Measurements from ENCODE around the gene MITF. TPM values are rescaled to one million over a fixed set of nuclear protein-coding genes. Genes with fewer than 3 reads are reported as not detected.

The MITF gene
- total RNA-seq, 1 donor from 2014 or later, result 57.7 TPM

GRCh38 chr3:69934398-69934797, 195.1 kb downstream of the MITF start:
- H3K4me3 ChIP-seq, result no peak overlapping the region
- no peak overlapping the region for H3K27ac ChIP-seq
- H3K9me3 ChIP-seq, result no peaks in the 10 kb centered on the region
- H3K4me1 ChIP-seq, result peaks cover 13% of the 10 kb centered on the region
- H3K27me3 ChIP-seq, result no peaks in the 10 kb centered on the region
- TF ChIP-seq POLR2A (IDR thresholded peaks at IDR 0.05) (no peak), POLR2AphosphoS5 (IDR thresholded peaks at IDR 0.05; ENCODE audit: insufficient read depth in 1 of 2, low read depth in 1 of 2) (no peak), CTCF (IDR thresholded peaks at IDR 0.05) (no peak)
- intact Hi-C loops (cut with DNase I), result no loop called here
- no peak for DNase-seq (ENCODE audit: extremely low spot score in 2 of 2)
- H3K36me3 ChIP-seq, result no peaks in the 10 kb centered on the region

GRCh38 chr3:69936266-69936665, 197.0 kb downstream of the MITF start:
- intact Hi-C loops (cut with DNase I), result no loop called here
- Histone ChIP-seq H3K27me3 (no peaks in the 10 kb centered on the region), H3K9me3 (no peaks in the 10 kb centered on the region), H3K27ac (no peak overlapping the region), H3K4me1 (no peaks in the 10 kb centered on the region), H3K4me3 (no peak overlapping the region), H3K36me3 (no peaks in the 10 kb centered on the region)
- no peak for DNase-seq (ENCODE audit: extremely low spot score in 2 of 2)
- TF ChIP-seq POLR2A (IDR thresholded peaks at IDR 0.05), result no peak
- no peak for TF ChIP-seq POLR2AphosphoS5 (IDR thresholded peaks at IDR 0.05; ENCODE audit: insufficient read depth in 1 of 2, low read depth in 1 of 2)
- TF ChIP-seq CTCF (IDR thresholded peaks at IDR 0.05), result no peak

GRCh38 chr3:69938061-69938460, 198.8 kb downstream of the MITF start:
- H3K4me1 ChIP-seq, result no peaks in the 10 kb centered on the region
- no peak for TF ChIP-seq POLR2AphosphoS5 (IDR thresholded peaks at IDR 0.05; ENCODE audit: insufficient read depth in 1 of 2, low read depth in 1 of 2)
- TF ChIP-seq CTCF (IDR thresholded peaks at IDR 0.05), result no peak
- TF ChIP-seq POLR2A (IDR thresholded peaks at IDR 0.05), result no peak

GRCh38 chr3:69938931-69939330, 199.7 kb downstream of the MITF start:
- no peaks in the 10 kb centered on the region for H3K27me3 ChIP-seq
- H3K4me1 ChIP-seq, result no peaks in the 10 kb centered on the region
- H3K9me3 ChIP-seq, result no peaks in the 10 kb centered on the region
- intact Hi-C loops (cut with DNase I), result no loop called here
- TF ChIP-seq POLR2A (IDR thresholded peaks at IDR 0.05), result no peak
- no peak for TF ChIP-seq POLR2AphosphoS5 (IDR thresholded peaks at IDR 0.05; ENCODE audit: insufficient read depth in 1 of 2, low read depth in 1 of 2)
- no peak for TF ChIP-seq CTCF (IDR thresholded peaks at IDR 0.05)
- H3K27ac ChIP-seq, result no peak overlapping the region
- H3K36me3 ChIP-seq, result no peaks in the 10 kb centered on the region
- DNase-seq (ENCODE audit: extremely low spot score in 2 of 2), result no peak
- H3K4me3 ChIP-seq, result no peak overlapping the region

More at GRCh38 chr3:69938061-69938460, 198.8 kb downstream of the MITF start:
- no peak for DNase-seq (ENCODE audit: extremely low spot score in 2 of 2)
- Histone ChIP-seq H3K36me3 (no peaks in the 10 kb centered on the region), H3K4me3 (no peak overlapping the region), H3K27me3 (no peaks in the 10 kb centered on the region), H3K27ac (no peak overlapping the region), H3K9me3 (no peaks in the 10 kb centered on the region)
- intact Hi-C loops (cut with DNase I), result no loop called here

- TF ChIP-seq POLR2A (IDR thresholded peaks at IDR 0.05) (no peak), POLR2AphosphoS5 (IDR thresholded peaks at IDR 0.05; ENCODE audit: insufficient read depth in 1 of 2, low read depth in 1 of 2) (no peak), CTCF (IDR thresholded peaks at IDR 0.05) (no peak)
- intact Hi-C loops (cut with DNase I), result loop anchor here (10.0 kb wide), 1 partner anchor 246 kb away; no protein-coding TSS in a partner anchor
- no peak for DNase-seq (ENCODE audit: extremely low spot score in 2 of 2)
- Histone ChIP-seq H3K4me1 (no peaks in the 10 kb centered on the region), H3K36me3 (no peaks in the 10 kb centered on the region), H3K27ac (no peak overlapping the region), H3K4me3 (no peak overlapping the region), H3K9me3 (no peaks in the 10 kb centered on the region), H3K27me3 (no peaks in the 10 kb centered on the region)
These were observed 201.8 kb downstream of the MITF start for GRCh38 chr3:69941037-69941436.
